ENCODE data around the gene KCNIP3.

The KCNIP3 gene

DNA sequence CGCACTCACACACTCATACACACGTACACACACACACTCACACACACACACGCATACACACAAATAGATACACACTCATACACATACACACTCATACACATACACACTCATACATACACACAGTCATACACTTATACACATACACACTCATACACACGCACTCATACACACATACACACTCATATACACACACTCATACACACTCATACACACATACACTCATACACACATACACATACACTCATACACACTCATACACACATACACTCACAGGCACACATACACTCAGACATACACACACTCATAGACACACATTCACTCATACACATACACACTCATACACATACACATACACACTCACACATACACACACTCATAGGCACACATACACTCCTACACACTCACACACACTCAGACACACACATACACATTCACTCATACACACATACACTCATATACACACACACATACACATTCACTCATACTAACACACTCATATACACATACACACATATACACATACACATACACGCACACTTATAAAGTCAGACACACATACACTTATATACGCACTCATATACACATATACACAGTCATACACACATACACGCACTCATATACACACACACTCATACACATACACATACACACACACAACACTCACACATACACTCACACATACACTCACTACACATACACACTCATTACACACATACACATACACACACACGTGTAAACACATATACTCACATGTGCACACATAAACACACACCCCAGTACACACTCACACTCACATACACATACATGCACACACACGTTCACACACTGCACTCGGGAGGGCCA, 28.7 kb downstream of the KCNIP3 start:
- TF ChIP-seq, protein P1, sequence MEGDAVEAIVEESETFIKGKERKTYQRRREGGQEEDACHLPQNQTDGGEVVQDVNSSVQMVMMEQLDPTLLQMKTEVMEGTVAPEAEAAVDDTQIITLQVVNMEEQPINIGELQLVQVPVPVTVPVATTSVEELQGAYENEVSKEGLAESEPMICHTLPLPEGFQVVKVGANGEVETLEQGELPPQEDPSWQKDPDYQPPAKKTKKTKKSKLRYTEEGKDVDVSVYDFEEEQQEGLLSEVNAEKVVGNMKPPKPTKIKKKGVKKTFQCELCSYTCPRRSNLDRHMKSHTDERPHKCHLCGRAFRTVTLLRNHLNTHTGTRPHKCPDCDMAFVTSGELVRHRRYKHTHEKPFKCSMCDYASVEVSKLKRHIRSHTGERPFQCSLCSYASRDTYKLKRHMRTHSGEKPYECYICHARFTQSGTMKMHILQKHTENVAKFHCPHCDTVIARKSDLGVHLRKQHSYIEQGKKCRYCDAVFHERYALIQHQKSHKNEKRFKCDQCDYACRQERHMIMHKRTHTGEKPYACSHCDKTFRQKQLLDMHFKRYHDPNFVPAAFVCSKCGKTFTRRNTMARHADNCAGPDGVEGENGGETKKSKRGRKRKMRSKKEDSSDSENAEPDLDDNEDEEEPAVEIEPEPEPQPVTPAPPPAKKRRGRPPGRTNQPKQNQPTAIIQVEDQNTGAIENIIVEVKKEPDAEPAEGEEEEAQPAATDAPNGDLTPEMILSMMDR (IDR thresholded peaks at IDR 0.05): no peak

DNA sequence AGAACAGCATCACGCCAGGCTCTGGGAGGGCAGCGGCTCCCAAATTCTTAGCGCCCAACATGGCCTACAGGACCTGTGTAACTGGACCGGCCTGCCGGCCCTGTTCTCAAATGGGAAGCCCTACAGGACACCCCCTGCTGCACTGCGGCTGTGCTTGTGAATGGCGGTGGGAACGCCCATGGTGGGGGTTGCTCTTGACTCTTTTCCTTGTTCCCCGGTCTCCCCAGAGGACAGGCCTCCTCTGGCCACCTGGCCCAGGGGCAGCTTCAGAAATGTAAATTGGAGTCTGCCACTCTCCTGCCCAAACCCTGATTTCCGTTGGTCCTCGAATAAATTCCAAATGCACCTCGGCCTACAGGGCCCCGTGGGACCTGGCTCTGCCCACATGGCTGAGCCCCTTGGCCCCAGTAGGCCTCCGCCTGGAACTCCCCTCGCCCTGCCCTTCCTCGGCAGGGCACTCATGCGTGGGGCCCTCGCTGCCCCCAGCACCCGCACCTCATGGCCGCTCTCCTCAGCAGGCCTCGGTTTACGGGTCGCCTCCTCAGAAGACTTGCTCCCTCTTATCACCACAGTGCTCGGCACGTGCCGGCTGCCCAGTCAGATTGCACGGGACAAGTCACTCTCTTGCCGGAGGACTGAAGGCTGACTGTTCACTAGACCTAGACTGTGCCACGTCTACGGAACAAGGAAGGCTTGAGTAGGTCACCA, 29.4 kb downstream of the KCNIP3 start:
- TF ChIP-seq, protein P1 (IDR thresholded peaks at IDR 0.05): no peak

DNA sequence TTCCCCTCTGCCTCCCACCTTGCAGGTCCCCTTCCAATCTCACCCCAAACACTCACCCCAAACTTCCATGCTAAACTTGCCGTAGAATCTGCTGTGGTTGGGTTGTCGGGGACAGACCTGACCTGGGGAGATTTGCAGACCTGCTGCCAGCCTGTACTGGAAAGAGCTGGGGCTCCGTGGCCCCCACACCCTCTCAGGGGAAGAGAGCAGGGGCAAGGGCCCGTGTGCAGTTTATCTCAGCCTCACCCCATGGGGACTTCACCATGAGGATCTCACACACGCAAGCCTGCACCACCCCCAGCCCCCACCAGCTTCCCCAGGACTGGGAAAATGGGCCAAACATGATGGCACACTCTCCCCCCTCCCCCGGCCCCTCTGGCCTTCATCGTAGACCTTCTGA, 30.7 kb downstream of the KCNIP3 start:
- TF ChIP-seq, protein P1 (IDR thresholded peaks at IDR 0.05): no peak

DNA sequence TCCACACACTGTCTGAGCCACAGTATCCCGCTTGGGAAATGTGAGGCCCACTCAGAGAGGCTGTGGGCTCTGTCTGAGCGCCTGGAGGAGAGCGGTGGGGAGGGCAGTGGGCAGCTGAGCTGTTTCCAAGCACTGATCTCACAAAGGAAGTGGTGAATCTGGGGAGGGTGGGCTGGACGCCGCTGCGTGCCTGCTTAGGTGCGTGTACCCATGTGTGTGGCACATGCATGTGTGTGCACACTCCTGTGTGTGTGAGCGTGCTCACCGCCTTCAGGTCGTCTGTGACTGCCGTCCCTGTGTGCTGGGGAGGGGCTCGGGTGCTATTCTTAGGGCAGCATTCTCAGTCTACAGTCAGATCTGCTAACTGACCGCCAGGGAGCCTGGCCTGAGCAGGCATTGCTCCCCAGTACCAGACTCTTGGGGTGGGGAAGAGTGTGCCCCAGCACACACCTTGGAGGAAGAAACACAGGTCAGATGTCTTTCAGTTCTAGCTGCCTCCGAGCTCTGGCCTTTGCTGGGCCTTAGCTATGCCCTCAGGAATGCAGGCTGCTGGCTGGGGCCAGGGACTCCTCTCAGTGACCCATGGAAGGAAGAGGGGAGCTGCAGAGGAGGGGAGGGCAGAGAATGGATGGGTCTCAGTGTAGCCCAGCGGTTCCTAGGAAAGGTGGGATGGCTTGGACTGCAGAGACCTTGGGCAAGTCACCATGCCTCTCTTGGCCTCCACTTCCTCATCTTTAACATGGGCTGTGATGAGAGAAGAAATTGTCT, 31.4 kb downstream of the KCNIP3 start:
- TF ChIP-seq, protein P1 (IDR thresholded peaks at IDR 0.05): no peak

DNA sequence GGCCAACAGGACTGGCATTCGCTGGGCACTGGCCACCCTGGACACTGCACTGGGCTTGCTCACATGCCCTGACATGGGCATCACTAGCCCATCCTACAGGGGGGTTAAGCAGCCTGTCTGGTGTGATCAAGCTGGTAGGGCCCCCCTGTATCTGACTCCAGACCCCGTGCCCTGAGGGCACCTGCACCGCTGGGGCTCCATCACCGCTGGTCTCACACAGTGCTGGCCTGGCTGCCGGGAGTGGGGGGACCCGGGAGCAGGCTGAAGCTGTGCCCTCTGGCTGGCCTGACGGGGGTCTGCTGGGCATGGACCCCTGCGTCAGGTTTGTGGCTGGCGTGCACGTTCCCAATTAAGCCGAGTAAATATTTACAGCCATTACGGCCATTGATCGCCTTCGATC, 32.3 kb downstream of the KCNIP3 start:
- TF ChIP-seq, protein P1 (IDR thresholded peaks at IDR 0.05): no peak

DNA sequence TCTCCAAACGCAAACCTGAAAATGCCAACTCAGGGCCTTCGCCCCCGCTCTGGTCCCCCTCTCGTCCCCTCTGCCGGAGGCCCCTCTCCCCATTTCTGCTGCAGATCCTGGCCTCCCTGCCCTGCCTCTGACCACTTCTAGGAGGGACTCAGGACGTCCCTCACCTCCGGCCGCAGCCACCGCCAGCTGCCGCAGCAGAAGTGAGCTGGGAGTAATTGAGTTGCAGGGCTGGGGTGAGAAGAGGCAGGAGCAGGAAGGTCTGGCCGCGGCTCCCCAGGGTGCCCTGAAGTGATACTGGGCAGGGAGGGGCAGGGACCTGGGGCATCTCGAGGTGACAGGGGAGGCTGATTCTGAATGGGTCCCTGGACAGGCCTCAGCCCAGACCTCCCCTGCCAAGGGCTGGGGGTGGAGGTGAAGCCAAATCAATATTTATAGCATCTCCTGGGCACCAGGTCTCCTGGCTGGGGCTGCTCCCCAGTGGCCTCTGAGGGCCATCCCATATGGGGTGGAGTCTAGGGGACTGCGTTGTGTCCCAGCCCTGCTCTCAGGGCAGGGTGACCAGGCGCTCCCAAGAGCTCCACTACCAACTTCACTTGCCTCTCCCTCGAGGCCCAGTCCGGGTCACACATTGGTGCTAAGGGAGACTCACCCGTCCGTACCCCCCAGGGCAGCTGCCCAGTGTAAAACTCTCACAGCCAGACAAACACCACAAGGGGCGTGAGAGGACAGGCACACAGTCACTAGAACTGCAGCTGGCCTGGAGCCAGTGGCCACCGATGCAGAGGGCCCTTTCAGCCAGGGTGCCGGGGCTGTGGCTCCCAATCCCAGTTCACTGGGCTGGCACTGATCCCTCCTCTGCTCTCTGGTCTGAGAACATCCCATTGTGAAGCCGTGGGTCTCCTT, 33.0 kb downstream of the KCNIP3 start:
- TF ChIP-seq, protein P1 (IDR thresholded peaks at IDR 0.05): no peak
